ENCODE data around the gene HS3ST4.

DNA sequence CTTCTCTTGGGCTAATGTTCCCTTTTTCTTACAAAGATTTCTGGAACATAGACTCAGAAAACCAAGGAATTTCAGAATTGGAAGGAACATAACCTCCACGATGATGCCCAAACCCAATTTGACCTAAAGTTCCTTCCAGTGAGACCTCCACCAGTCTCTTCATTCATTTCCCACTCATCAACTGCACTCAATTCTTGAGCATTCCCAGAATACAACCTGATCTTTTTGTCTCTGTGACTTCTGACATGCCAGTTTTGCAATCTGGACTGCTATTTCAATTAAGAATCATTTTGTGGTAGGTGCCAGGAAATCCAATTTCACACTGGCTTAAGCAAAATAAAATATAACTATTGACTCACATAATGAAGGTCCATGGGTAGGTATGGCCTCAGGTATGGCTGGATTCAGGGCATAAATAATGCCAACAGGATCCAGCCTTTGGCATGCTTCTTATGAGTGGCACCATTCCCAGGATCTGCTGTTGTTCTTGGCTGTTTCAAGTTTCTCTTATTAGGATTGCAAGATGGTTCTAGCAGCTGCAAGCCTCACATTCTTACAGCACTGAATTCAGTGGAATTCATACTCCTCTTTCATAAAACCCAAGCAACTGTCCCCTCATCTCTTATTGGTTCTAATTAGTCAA, 184.3 kb downstream of the HS3ST4 start:
- TF ChIP-seq RAD21 (IDR thresholded peaks at IDR 0.05 in 1 of 2, conservative IDR thresholded peaks at IDR 0.05 in 1 of 2; ENCODE audit: low read depth in 2 of 2, low read length in 2 of 2), result no peak
- no peak for TF ChIP-seq CREB1 (IDR thresholded peaks at IDR 0.05)
- TF ChIP-seq, protein P1, sequence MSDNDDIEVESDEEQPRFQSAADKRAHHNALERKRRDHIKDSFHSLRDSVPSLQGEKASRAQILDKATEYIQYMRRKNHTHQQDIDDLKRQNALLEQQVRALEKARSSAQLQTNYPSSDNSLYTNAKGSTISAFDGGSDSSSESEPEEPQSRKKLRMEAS (IDR thresholded peaks at IDR 0.05), result no peak
- TF ChIP-seq, protein P2, sequence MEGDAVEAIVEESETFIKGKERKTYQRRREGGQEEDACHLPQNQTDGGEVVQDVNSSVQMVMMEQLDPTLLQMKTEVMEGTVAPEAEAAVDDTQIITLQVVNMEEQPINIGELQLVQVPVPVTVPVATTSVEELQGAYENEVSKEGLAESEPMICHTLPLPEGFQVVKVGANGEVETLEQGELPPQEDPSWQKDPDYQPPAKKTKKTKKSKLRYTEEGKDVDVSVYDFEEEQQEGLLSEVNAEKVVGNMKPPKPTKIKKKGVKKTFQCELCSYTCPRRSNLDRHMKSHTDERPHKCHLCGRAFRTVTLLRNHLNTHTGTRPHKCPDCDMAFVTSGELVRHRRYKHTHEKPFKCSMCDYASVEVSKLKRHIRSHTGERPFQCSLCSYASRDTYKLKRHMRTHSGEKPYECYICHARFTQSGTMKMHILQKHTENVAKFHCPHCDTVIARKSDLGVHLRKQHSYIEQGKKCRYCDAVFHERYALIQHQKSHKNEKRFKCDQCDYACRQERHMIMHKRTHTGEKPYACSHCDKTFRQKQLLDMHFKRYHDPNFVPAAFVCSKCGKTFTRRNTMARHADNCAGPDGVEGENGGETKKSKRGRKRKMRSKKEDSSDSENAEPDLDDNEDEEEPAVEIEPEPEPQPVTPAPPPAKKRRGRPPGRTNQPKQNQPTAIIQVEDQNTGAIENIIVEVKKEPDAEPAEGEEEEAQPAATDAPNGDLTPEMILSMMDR (IDR thresholded peaks at IDR 0.05; ENCODE audit: control extremely low read depth in 1 of 3, insufficient read depth in 1 of 3, low read depth in 1 of 3, low read length in 3 of 3), result no peak
- TF ChIP-seq RBBP5 (IDR thresholded peaks at IDR 0.05; ENCODE audit: borderline replicate concordance, low read depth, low read length), result no peak
- TF ChIP-seq JUN (IDR thresholded peaks at IDR 0.05; ENCODE audit: low read depth, low read length), result no peak
- no peak for TF ChIP-seq POLR2AphosphoS5 (IDR thresholded peaks at IDR 0.05; ENCODE audit: low read depth, low read length)
- no peak for TF ChIP-seq GABPA (IDR thresholded peaks at IDR 0.05; ENCODE audit: borderline replicate concordance, insufficient read depth, low read length)
- no peak for TF ChIP-seq KDM5A (IDR thresholded peaks at IDR 0.05; ENCODE audit: low read length)
- no peak for TF ChIP-seq EZH2 (IDR thresholded peaks at IDR 0.05; ENCODE audit: low read depth, low read length, severe bottlenecking)
- no peak for TF ChIP-seq EGR1 (IDR thresholded peaks at IDR 0.05; ENCODE audit: borderline replicate concordance, low read depth, low read length)
- no peak for TF ChIP-seq CTBP2 (IDR thresholded peaks at IDR 0.05; ENCODE audit: borderline replicate concordance, insufficient read depth, insufficient read length, low read length)
- no peak for TF ChIP-seq NRF1 (IDR thresholded peaks at IDR 0.05; ENCODE audit: low read depth, low read length)
- TF ChIP-seq POLR2A (IDR thresholded peaks at IDR 0.05; ENCODE audit: control extremely low read depth in 1 of 2, low read depth in 2 of 2, low read length in 2 of 2), result no peak
